ENCODE data around the gene METAP1D.

The METAP1D gene

DNA sequence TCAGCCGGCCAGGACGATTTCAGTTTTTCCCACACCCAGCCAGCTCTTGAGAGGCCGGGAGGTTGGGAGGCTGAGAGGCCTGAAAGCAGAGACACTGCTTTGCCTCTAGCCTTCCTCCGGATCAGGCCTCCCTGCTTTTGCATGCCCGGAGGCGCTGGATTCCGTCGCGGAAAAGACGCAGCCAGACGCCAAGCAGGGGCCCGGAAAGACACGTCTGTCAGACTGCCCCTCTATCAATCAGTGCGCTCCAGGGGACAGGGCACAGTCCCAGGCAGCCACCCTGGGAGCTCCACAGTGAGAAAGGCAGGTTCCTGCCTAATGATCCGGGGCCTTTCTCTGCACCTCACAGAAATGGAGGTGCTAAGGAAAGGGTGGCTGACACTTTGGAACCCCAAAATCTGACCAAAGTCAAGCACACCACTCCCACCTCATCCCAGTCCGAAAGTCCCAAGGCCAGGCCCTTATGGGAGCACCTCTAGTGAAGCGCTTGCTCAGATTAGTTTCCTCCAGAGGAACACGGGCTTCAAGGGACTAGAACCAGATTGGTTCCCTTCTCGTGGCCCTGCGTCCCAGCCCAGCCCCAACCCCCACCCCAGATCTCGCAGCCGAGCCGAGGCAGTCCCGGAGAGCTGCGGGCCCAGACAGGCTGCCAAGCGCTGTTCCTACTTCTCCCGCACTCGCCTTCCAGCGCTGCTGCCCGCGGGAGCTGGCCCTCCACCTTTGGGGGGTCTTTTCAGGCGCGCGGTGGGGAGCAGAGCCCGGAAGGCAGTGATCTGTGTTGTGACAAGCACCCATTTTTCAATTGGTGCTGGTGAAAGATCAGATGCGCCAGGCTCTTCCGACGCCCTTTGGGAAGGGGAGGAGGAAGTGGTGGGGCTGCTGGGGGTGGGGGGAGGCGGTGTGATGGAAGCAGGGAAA lies 90.5 kb downstream of the METAP1D start:
- DNase-seq (ENCODE audit: low read depth in 2 of 2, low spot score in 1 of 2): no peak

DNA sequence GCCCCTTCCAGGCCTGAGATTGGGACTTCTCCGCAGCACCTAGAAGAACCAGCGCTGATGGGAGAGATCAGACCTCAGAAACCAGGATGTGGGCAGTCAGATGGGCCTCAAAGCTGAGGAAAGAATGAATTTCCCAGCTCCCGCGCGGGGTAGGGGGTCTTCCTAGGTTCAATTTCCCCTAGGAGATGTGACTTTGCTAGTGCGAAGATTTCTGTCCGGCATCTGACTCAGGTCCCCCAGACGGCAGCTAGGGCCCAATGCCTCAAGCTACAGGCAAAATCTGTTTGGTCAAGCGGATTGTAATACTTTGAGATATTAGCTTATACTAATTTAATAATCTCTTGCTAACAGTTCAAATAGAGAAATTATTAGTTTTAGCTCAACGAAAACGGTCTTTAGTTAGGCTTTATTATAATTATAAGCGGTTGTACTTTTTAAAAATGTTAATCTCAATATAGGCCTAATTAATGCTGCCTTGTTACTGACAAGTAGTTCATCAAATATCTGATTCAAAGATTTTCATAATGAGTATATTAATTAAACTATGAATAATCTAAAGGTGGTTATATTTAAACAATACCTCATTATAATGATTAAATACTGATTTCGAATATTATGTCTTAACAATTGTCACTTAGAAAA lies 91.4 kb downstream of the METAP1D start:
- no peak for DNase-seq (ENCODE audit: low read depth in 2 of 2, low spot score in 1 of 2)

DNA sequence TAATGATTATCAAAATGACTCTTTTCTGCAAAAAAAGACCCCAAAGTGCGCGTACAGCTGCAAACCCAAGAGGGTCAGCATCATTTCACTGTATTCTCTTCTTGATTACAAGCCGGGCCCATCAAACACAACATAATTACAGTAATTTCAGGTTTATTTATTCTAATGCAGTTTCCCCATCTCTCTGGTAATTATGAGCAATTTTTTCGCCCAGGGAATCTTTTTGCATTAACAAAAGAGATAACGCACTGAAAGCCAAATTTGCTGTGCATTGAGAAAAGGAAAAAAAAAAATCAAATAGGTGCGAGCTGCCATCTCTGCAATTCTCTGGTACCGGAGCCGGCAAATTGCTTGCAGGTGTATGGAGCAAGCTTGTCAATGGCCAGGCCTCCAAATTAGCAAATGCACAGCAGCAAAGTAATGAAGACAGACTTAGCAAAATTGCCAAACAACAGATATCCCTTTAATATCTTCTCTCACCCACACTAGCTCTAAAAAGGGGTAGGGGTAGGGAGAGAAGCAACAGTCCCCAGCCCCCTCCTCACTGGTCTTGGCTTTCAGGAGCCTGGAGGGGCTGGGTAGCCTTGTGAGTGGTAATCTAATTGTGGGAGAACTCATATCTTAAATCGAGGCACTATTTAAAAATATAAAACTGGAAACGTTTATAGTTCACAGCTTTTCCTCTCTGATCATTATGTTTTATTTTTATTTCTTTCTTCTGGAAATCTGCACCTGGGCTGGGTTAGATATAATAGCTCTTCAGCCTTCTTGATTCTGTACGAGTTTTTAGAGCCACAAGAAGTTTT lies 92.2 kb downstream of the METAP1D start:
- DNase-seq (ENCODE audit: low read depth in 2 of 2, low spot score in 1 of 2): no peak

DNA sequence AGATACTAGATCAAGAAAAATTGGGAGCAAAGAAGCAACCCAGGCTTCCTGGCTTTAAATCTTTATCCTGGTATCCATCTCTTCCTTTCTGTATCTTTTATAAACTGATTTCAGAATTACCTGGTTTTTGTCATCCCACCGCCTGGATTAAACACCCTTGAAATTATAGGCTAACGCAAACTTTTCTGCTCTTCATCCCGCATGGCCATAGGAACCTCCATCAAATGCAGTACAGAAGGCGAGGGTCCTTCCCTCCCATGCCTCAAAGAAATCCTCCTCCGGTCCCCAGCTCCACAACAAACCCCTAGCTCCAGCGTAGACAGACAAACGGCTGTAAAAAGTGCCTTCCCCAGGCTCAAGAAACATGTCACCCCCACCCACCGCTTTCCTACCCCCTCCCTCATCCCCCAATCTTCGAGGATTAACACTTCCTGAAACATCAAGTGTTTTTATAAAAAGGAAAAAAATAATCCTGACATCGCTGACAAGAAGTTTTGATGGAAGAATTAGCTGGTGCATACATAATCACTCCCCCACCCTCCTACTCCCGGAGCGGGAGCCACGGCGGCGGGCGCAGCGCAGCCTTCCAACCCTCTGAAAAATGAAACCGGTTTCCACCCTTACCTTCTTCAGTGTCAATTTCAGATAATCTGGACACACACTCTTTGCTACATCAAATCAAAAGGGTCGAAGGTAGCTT lies 93.1 kb downstream of the METAP1D start:
- no peak for DNase-seq (ENCODE audit: low read depth in 2 of 2, low spot score in 1 of 2)

DNA sequence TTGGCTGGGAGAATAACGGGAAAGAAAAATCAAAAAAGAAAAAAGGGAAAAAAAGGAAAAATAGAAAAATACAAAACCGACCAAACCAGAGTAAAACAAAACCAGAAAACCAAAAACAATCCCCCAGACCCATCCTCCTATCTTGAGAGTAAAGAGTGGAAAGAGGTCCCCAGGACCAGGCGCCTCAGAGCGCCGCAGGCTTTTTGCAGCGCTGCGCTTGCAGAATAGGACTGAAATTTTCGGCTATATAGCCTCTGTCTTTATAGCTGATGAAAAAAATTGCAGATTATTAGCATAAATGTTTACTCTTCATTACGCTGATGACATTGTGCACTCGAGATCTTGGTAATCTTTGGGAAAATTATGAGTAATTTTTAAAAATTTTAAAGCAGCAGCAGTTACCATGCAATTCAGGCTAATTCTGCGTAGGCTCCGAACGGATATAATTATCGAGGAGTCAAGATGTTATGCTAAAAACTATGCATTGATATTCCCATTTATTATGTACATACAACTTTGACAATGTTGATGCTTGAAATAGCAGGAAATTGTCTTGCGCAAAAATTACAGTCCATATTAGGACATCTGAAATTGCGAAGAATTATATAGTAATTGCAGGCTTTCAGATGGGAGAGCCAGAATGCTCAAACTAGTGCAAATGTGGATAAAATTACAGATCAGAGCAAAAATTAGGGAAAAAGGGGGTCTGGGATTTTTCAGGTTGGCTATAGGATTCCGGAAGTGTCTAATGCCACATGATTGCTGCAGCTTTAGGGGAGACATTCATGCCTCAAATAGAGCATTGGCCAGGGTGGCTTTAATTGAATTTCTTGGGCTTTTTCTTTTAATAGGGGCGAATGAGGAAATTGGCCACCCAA lies 93.9 kb downstream of the METAP1D start:
- no peak for DNase-seq (ENCODE audit: low read depth in 2 of 2, low spot score in 1 of 2)

DNA sequence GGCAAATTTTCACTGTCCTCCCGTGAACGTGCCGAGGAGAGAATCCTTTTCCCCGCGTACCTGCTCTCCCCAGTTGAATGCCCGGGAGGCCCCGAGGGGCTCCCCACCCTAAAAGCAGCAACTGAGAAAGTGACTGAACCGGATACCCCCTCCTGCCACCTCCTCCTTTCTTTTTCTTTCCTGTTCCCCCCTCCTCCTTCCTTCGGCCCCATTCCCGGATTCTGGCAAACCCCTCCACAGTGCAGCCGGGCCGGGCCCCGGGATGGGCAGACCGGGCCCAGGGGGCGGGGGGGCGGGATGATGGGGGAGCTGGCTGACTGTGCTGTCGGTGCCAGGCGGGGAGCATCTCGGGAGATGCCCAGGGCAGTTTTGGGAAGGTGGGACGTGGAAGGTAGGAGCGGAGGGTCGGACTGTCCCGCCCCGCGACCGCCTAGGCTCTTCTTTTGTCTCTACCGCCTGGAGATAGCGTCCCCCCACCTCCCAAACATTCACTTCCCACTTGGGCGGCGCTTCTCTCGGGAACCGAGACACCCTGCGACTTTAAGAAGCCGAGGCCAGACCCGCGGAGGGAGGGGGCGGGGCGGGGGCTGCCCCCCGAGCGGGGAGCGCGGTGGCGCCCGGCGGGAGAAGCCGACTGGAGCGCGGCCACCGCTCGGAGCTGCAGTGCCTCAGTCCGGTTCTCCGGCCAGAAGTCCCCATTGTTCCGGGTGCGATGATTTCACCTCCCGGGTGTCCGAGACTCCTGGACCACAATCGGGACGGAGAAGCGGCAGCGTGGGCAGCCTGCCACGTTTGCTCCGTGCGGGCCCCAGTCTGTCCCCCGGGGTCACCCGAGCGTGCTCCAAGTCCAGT lies 94.8 kb downstream of the METAP1D start:
- DNase-seq (ENCODE audit: low read depth in 2 of 2, low spot score in 1 of 2): no peak

DNA sequence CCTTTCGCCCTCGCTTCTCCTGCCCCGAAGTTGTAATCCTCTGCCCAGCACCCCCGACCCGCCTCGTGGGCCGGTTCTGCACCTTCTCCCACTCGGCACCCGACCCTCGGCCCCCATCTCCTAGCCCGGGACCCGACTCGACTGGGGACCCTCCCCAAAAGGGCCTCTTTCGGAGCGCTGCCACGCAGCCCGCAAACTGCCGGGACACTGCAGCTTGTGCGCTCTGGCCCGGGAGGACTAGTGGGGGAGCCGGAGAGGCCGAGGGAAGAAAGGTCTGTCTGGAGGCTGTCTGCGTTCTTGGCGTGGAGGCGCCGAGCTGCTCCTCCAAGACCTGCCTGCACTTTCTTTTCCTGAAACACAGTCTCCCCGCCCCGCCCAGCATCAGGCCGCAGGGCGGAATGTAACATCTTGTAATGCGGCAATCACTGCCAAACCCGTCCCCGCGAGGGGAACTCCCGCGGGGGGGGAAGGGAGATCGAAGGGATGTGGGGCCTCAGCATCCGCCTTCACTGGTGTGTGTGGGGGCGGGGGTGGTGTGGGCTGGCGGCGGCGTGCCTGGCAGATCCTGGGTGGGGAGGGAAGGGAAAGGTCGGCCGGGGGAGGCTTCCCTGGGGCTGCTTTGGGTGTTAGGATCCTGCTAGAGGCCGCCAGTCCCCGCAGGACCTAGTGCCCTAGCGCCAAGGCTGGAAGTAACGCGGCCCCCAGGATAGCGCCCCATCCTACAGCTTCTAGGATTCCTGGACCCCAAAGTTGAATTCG lies 95.6 kb downstream of the METAP1D start:
- DNase-seq (ENCODE audit: low read depth in 2 of 2, low spot score in 1 of 2): peak in 1 of 2 donors; percentile 65

DNA sequence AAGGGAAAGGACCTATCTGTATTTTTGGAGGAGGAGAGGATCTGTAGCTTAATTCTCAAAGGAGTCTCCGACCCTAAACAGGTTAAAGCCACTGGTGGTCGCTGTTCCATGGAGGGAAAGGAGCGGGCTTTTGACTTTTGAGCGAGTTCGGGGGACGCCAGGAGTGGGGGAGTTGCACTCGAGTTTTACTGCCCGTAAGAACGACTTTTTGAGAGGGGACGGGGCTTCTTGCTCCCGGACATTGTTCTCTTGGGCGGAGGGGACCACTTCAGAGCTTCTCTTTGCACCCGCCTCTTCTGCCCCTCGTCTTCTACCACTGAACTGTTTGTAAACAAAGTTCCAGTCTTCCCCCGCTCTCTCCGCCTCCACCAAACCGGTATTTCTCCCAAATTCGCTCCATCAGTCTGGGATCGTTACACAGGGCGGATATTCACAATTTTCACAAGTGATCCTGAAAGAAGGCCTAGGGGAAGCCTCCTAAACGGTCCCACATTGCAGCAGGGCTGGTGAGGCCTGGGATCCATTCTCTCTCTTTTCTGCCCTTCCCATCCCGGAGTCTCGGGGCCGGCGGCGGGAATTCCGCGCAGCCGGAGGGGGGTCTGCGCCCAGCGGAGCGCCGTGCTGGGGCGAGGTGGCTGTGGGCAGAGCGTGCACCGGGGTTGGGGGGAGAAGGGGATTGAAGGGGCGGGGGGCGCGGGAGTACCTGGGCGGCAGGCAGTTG lies 96.3 kb downstream of the METAP1D start:
- no peak for DNase-seq (ENCODE audit: low read depth in 2 of 2, low spot score in 1 of 2)

DNA sequence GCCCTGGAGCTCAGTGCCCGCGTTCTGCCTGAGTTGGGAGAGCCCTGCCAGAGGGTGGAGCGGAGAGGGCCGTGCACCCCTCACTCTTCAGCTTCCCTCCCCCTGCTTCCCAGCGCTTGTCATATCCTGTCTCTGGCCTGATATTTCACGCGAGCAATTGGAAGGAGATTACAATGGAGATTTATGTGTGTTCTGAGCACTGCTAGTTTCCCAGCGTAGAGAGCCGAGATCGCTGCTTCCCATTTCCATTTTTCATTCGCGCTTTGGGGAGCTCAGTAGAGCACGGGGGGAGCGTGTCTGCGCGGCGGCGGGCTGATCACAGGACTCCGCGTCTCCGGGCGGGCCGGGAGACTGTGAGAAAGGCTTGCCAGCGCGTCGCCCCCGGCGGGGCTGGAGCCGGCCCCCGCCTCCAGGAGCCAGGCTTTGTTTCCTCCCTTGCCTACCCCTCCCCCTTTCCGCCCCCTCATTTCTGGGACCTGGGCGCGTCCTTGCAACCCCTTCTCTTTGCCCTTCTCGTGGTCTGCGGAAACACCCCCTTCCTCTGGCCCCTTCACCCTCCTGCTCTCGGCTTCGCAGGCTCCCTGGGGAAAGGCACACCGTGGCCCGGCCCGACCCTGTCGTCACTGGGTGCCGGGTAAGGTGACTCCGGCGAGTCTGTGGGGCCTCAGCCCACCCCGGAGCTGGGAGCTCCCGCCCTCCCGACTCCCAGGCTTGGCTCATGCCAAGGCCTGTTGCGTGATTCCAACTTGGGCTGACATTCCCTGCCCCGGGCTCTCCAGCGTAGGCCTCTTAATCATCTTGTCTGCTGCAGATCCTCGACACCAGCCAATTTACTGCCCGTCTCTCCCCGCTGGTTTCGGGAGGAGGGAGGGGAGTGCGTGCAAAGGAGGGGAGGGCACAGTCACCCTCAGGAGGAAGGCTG lies 97.1 kb downstream of the METAP1D start:
- no peak for DNase-seq (ENCODE audit: low read depth in 2 of 2, low spot score in 1 of 2)

DNA sequence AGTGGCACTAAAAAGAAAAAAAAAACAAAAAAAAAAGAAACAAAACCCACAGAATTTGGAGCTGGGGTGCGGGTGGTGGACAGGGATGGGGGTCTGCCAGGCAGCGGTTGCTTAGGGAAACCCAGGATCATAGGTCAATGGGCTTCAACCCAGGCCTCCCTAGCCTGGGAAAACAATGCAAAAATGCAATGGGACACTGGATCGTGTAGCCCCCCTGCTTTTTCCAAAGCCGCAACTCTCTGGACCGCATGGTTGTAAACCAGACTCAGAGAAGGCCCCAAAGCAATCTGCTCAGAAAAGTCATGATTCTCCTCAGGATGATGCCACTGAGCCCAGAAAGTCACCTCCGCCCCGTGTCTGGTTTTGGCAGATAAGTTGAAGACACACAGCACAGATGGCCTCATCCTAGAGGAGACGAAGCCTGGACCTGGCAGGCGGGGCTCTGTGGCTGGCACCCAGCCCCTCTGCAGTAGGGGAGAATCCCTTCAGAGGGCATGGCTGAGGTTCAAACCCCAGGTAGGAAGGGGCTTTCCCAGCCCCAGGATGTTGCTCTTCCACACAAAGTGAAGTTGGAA lies 97.9 kb downstream of the METAP1D start:
- no peak for DNase-seq (ENCODE audit: low read depth in 2 of 2, low spot score in 1 of 2)

DNA sequence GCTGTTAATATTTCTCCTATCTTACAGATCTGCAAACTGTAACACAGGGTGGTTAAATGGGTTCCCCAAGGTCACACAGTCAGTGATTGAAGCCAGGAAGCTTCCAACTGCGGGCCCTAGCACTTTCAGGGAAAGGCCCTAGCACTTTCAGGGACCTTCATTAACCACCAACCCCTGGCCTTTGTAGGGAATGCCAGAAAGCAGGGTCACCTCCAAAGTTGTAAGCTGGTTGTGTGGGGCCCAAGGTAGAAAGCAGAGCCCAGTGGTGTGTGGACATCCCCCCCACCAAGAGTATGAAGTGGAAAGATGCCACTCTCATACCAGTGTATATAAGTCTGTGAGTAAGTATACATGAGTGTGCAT lies 98.5 kb downstream of the METAP1D start:
- DNase-seq (ENCODE audit: low read depth in 2 of 2, low spot score in 1 of 2): no peak

DNA sequence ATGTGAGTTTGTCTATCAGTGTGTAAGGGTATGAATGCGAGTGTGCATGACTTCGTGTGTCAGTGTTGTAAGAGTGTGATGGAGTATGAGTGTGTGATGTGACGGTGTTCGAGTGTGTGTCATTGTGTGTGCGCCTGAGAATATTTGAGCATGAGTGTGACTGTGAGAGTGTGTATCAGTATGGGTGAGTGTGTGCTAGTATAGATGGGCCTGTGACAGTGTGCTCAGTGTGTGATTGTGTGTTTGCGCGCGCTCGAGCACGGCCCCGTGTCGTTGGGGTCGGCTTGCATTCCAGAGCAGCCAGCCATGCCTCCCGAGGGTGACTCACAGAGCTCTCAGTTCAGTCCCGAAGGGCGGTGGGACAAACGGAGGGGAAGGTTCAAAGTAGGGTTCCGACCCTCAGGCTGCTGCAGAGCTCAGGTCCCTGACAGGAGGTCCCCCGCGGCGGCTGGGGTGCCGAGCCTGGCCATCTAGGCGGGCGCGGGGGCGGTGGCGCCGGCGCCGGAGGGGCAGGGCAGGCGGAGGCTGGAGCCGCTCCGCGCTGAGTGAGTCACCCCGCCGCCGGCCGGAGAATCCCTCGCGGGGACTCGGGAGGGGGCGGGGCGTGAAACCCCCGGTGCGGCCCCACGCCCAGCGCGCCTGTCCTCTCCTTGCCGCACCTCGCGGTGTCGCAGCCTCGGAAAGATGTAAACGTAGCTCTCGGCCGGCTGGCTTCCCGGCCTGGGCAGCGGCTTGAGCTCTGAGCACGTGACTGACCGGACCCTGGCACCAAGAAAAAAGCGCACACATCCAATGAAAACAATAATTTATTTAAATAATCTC lies 99.1 kb downstream of the METAP1D start:
- no peak for DNase-seq (ENCODE audit: low read depth in 2 of 2, low spot score in 1 of 2)

DNA sequence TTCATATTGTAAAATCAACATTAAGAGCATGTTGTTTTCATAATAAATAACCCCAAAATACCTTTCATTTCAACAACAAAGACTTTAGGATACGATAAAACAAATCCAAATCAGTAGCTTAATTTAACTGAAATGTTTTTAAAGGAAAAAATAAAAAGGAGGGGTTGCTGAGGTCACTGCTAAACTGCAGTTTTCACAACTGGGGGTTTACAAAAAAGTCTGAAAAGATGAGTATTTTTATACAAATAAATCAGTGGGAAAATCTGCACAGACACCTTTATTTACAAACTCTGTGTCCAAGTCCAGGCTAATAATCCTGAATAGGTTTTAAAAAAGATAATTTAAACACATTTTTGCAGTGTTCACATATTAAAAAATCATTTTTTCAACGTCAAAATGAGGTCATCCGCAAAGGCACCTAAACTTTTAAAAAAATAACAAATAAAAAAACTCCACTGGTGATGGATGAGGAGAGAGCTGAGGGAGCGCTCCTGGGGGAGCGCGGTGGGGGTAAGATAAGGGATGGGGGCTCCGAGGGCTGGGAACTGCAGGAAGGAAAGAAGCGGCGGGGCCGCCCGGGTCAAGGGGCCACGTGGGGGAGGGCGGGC lies 99.8 kb downstream of the METAP1D start:
- no peak for DNase-seq (ENCODE audit: low read depth in 2 of 2, low spot score in 1 of 2)

DNA sequence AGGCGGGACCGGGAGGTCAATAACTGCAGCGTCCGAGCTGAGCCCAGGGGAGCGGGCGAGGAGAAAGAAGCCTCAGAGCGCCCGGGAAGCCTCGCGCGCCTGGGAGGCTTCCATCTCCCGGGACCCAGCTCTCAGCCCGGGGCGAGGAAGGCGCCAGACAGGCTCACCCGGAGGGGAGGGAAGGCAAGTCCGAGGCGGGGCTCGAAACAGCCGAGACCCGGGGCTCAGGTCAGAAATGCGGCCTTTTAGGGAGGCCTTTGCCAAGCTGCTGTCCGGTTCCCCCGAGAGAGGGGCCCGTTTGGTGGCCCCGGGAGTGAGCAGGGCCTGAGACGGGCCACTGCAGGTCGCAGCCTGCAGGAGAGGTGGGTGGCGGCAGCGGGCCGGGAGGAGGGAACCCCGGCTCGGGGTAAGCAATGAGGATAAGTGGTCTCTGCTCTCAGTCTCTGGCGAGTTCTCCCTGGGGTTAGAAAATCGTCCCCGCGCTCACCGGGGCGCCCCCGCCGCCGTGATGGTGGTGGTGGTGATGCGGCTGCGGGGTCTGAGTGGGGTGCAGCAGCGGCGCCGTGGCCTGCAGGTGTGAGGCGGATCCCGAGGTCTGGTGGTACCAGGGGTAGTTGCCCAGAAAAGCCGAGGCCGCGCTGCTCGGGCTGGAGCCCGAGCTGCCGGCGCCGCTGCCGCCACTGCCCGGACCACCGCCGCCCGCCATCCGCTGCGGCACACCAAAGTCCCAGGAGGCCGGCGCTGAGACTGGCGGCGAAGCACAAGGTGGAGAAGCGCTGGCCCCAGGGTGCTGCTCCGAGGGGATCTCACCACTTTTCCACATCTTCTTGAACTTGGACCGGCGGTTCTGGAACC lies 100.6 kb downstream of the METAP1D start:
- DNase-seq (ENCODE audit: low read depth in 2 of 2, low spot score in 1 of 2): no peak

Data from stimulated activated CD8-positive, alpha-beta memory T cell treated with anti-CD3 and anti-CD28 coated beads, Interleukin-4, amount 100 ng/mL, for 4 hours (primary cell).